ENCODE data around the gene KRTAP5-11. TPM values are rescaled to one million over a fixed set of nuclear protein-coding genes. Genes with fewer than 3 reads are reported as not detected.
"Not testable (repeated sequence)": the region's sequence is repeated elsewhere in the genome, so short reads cannot be mapped to it uniquely, and the experiment has no call there.

KRTAP5-11 gene
- total RNA-seq, 2 experiments from 2014 or later, result not detected

GRCh38 chr11:71568704-71569349 is 13.8 kb downstream of the KRTAP5-11 start:
- H3K9me3 Mint-ChIP-seq, result no peaks in the 10 kb centered on the region
- no peaks in the 10 kb centered on the region for H3K4me1 Mint-ChIP-seq (ENCODE audit: low read depth)
- intact Hi-C loops (cut with DNase I, micrococcal nuclease), result no loop called here
- DNase-seq (no peak), ATAC-seq (ENCODE audit: poor library complexity) (no peak)
- H3K27me3 Mint-ChIP-seq, result peaks cover 28% of the 10 kb centered on the region
- H3K36me3 ChIP-seq (ENCODE audit: insufficient read depth, low read length), result no peaks in the 10 kb centered on the region
- TF ChIP-seq, protein P1, sequence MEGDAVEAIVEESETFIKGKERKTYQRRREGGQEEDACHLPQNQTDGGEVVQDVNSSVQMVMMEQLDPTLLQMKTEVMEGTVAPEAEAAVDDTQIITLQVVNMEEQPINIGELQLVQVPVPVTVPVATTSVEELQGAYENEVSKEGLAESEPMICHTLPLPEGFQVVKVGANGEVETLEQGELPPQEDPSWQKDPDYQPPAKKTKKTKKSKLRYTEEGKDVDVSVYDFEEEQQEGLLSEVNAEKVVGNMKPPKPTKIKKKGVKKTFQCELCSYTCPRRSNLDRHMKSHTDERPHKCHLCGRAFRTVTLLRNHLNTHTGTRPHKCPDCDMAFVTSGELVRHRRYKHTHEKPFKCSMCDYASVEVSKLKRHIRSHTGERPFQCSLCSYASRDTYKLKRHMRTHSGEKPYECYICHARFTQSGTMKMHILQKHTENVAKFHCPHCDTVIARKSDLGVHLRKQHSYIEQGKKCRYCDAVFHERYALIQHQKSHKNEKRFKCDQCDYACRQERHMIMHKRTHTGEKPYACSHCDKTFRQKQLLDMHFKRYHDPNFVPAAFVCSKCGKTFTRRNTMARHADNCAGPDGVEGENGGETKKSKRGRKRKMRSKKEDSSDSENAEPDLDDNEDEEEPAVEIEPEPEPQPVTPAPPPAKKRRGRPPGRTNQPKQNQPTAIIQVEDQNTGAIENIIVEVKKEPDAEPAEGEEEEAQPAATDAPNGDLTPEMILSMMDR (IDR thresholded peaks at IDR 0.05), result no peak
- H3K27ac Mint-ChIP-seq, result no peak overlapping the region
- no peak overlapping the region for H3K4me3 ChIP-seq (ENCODE audit: low read length)
- POLR2A ChIA-PET, result no interaction called here
- CTCF ChIA-PET, result no interaction called here
- H3K4me1 ChIP-seq (ENCODE audit: insufficient read depth, low read length), result no peaks in the 10 kb centered on the region
- no peaks in the 10 kb centered on the region for H3K9me3 ChIP-seq (ENCODE audit: control insufficient read depth in 1 of 2, insufficient read depth in 1 of 2, low read length in 2 of 2)
- no peak overlapping the region for H3K27ac ChIP-seq (ENCODE audit: low read depth in 1 of 2, low read length in 2 of 2)
- no peak overlapping the region for H3K4me3 Mint-ChIP-seq
- no peaks in the 10 kb centered on the region for H3K36me3 Mint-ChIP-seq (ENCODE audit: low read depth)
- peaks cover 0 to 5% of the 10 kb centered on the region in 2 experiments for H3K27me3 ChIP-seq (ENCODE audit: control insufficient read depth in 1 of 2, insufficient read depth in 2 of 2, low read length in 2 of 2)

GRCh38 chr11:71567633-71568032 is 15.0 kb downstream of the KRTAP5-11 start:
- DNase-seq; H3K36me3 ChIP-seq (ENCODE audit: insufficient read depth, low read length); H3K4me1 ChIP-seq (ENCODE audit: insufficient read depth, low read length); H3K27ac ChIP-seq (ENCODE audit: low read depth in 1 of 2, low read length in 2 of 2); H3K9me3 Mint-ChIP-seq; H3K4me1 Mint-ChIP-seq (ENCODE audit: low read depth); CTCF ChIA-PET; ATAC-seq (ENCODE audit: poor library complexity); H3K36me3 Mint-ChIP-seq (ENCODE audit: low read depth); intact Hi-C loops (cut with DNase I, micrococcal nuclease); H3K4me3 Mint-ChIP-seq; POLR2A ChIA-PET; H3K27ac Mint-ChIP-seq; H3K9me3 ChIP-seq (ENCODE audit: control insufficient read depth in 1 of 2, insufficient read depth in 1 of 2, low read length in 2 of 2); H3K4me3 ChIP-seq (ENCODE audit: low read length): not testable (repeated sequence)
- peaks cover 0 to 17% of the 10 kb centered on the region in 2 experiments for H3K27me3 ChIP-seq (ENCODE audit: control insufficient read depth in 1 of 2, insufficient read depth in 2 of 2, low read length in 2 of 2)
- H3K27me3 Mint-ChIP-seq, result peaks cover 38% of the 10 kb centered on the region

- peaks cover 2 to 19% of the 10 kb centered on the region in 2 experiments for H3K27me3 ChIP-seq (ENCODE audit: control insufficient read depth in 1 of 2, insufficient read depth in 2 of 2, low read length in 2 of 2)
- H3K36me3 Mint-ChIP-seq (ENCODE audit: low read depth); H3K27ac Mint-ChIP-seq; H3K4me1 Mint-ChIP-seq (ENCODE audit: low read depth); H3K4me3 ChIP-seq (ENCODE audit: low read length); H3K36me3 ChIP-seq (ENCODE audit: insufficient read depth, low read length); H3K4me1 ChIP-seq (ENCODE audit: insufficient read depth, low read length); DNase-seq; CTCF ChIA-PET; H3K4me3 Mint-ChIP-seq; H3K9me3 Mint-ChIP-seq; H3K9me3 ChIP-seq (ENCODE audit: control insufficient read depth in 1 of 2, insufficient read depth in 1 of 2, low read length in 2 of 2); POLR2A ChIA-PET; H3K27ac ChIP-seq (ENCODE audit: low read depth in 1 of 2, low read length in 2 of 2); intact Hi-C loops (cut with DNase I, micrococcal nuclease); ATAC-seq (ENCODE audit: poor library complexity): not testable (repeated sequence)
- H3K27me3 Mint-ChIP-seq, result peaks cover 43% of the 10 kb centered on the region
These were observed 15.8 kb downstream of the KRTAP5-11 start for GRCh38 chr11:71566626-71567599.

DNA sequence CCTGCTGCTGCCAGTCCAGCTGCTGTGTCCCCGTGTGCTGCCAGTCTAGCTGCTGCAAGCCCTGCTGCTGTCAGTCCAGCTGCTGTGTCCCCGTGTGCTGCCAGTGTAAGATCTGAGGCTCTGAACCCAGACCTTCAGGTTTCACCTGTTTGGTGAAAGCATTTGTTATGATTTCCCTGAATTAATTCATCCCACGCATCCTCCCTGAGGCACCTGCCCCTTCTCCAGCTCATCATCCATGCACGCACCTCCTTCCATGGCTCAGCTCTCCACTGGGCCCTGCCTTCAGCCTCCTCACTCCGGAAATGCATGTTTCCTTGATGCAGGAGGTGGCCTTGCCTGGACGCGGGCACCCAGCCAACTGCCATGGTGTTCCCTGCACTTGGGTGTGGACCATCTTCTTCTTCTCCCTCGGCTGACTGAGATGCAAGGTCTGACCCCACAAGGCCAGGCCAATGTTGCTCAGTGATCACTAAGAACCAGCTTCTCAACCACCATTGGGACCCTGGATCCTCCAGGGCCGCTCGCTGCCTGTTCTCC is 16.5 kb downstream of the KRTAP5-11 start:
- Histone ChIP-seq H3K27ac (ENCODE audit: low read depth in 1 of 2, low read length in 2 of 2) (no peak overlapping the region), H3K36me3 (ENCODE audit: insufficient read depth, low read length) (no peaks in the 10 kb centered on the region), H3K4me1 (ENCODE audit: insufficient read depth, low read length) (no peaks in the 10 kb centered on the region), H3K9me3 (ENCODE audit: control insufficient read depth in 1 of 2, insufficient read depth in 1 of 2, low read length in 2 of 2) (no peaks in the 10 kb centered on the region), H3K27me3 (ENCODE audit: control insufficient read depth in 1 of 2, insufficient read depth in 2 of 2, low read length in 2 of 2) (peaks cover 2 to 19% of the 10 kb centered on the region in 2 experiments), H3K4me3 (ENCODE audit: low read length) (no peak overlapping the region)
- Mint-ChIP-seq H3K4me1 (ENCODE audit: low read depth) (no peaks in the 10 kb centered on the region), H3K27me3 (peaks cover 48% of the 10 kb centered on the region), H3K9me3 (no peaks in the 10 kb centered on the region), H3K36me3 (ENCODE audit: low read depth) (no peaks in the 10 kb centered on the region), H3K27ac (no peak overlapping the region), H3K4me3 (no peak overlapping the region)
- CTCF ChIA-PET, result no interaction called here
- intact Hi-C loops (cut with DNase I, micrococcal nuclease), result no loop called here
- DNase-seq (no peak), ATAC-seq (ENCODE audit: poor library complexity) (no peak)
- TF ChIP-seq, protein P1 (IDR thresholded peaks at IDR 0.05), result no peak
- POLR2A ChIA-PET, result no interaction called here
